ENCODE results near the gene RNF2. TPM values are rescaled to one million over a fixed set of nuclear protein-coding genes. Genes with fewer than 3 reads are reported as not detected.
A peak's percentile ranks its signal among the peaks of the same experiment; 100 is the strongest.

RNF2 gene
- total and polyA plus RNA-seq, 2 of the 13 experiments (the other 11 are each of a cell fraction or from before 2014, with no cell fraction given): 19.3 to 21.7 TPM

DNA sequence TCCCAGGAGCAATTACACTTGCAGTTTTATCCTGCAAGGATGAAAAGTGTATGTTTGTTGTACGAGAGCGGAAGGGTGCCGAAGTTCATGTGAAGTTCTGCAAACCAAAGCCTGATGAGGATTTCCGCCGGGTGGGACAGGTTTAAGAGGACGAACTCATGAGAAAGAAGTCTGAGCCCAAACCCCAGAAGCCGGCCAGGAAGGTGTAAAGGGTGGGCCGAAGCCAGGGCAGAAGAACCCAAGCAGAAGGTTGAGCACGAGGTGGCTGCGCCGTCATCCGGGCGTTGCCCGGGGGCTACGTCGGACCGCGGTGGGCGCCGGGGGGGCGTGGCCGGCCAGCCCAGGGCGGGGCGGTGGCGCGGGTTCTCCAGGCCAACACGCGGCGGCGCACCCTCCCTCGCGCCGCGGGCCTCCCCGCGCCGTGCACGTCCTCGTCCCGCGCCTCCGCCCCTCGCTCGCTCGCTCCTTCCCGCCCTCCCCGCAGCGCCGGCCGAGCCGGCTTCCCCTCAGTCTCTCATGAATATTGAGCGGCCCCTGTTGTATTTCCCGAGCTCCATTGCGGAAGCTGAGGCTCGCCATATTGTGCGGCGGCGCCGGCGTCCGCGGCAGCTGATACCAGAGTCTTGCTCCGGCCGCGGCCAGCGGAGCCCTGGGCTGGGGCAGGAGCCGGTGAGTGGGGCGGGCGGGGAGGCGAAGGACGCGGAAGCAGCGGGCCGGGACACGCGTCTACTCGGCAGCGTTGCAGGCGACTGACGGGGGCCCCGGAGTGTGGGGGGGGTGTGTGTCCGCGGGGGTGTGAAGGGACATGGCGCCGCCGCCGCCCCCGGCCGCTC is at the start of gene RNF2 (continued):
- TF ChIP-seq, protein P1, sequence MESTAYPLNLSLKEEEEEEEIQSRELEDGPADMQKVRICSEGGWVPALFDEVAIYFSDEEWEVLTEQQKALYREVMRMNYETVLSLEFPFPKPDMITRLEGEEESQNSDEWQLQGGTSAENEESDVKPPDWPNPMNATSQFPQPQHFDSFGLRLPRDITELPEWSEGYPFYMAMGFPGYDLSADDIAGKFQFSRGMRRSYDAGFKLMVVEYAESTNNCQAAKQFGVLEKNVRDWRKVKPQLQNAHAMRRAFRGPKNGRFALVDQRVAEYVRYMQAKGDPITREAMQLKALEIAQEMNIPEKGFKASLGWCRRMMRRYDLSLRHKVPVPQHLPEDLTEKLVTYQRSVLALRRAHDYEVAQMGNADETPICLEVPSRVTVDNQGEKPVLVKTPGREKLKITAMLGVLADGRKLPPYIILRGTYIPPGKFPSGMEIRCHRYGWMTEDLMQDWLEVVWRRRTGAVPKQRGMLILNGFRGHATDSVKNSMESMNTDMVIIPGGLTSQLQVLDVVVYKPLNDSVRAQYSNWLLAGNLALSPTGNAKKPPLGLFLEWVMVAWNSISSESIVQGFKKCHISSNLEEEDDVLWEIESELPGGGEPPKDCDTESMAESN (CRISPR knock-in tag; conservative IDR thresholded peaks at IDR 0.05): no peak; the same call in 1 of the 2 replicates
- TF ChIP-seq ONECUT2 (CRISPR knock-in tag; IDR thresholded peaks at IDR 0.05): no peak
- TF ChIP-seq, protein P2, sequence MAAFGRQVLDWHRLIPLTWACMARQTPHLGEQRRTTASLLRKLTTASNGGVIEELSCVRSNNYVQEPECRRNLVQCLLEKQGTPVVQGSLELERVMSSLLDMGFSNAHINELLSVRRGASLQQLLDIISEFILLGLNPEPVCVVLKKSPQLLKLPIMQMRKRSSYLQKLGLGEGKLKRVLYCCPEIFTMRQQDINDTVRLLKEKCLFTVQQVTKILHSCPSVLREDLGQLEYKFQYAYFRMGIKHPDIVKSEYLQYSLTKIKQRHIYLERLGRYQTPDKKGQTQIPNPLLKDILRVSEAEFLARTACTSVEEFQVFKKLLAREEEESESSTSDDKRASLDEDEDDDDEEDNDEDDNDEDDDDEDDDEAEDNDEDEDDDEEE (CRISPR knock-in tag; IDR thresholded peaks at IDR 0.05): no peak; the same call in 1 of the 2 replicates
- TF ChIP-seq, protein P3, sequence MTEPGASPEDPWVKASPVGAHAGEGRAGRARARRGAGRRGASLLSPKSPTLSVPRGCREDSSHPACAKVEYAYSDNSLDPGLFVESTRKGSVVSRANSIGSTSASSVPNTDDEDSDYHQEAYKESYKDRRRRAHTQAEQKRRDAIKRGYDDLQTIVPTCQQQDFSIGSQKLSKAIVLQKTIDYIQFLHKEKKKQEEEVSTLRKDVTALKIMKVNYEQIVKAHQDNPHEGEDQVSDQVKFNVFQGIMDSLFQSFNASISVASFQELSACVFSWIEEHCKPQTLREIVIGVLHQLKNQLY (CRISPR knock-in tag; IDR thresholded peaks at IDR 0.05): no peak
- no peak for TF ChIP-seq ISX (CRISPR knock-in tag; conservative IDR thresholded peaks at IDR 0.05)
- no peak for TF ChIP-seq CENPT (CRISPR knock-in tag; IDR thresholded peaks at IDR 0.05; ENCODE audit: low read depth)
- TF ChIP-seq MIER3 (CRISPR knock-in tag; IDR thresholded peaks at IDR 0.05; ENCODE audit: borderline replicate concordance): peak; percentile 19; the same call in 1 of the 2 replicates
- TF ChIP-seq, protein P4, sequence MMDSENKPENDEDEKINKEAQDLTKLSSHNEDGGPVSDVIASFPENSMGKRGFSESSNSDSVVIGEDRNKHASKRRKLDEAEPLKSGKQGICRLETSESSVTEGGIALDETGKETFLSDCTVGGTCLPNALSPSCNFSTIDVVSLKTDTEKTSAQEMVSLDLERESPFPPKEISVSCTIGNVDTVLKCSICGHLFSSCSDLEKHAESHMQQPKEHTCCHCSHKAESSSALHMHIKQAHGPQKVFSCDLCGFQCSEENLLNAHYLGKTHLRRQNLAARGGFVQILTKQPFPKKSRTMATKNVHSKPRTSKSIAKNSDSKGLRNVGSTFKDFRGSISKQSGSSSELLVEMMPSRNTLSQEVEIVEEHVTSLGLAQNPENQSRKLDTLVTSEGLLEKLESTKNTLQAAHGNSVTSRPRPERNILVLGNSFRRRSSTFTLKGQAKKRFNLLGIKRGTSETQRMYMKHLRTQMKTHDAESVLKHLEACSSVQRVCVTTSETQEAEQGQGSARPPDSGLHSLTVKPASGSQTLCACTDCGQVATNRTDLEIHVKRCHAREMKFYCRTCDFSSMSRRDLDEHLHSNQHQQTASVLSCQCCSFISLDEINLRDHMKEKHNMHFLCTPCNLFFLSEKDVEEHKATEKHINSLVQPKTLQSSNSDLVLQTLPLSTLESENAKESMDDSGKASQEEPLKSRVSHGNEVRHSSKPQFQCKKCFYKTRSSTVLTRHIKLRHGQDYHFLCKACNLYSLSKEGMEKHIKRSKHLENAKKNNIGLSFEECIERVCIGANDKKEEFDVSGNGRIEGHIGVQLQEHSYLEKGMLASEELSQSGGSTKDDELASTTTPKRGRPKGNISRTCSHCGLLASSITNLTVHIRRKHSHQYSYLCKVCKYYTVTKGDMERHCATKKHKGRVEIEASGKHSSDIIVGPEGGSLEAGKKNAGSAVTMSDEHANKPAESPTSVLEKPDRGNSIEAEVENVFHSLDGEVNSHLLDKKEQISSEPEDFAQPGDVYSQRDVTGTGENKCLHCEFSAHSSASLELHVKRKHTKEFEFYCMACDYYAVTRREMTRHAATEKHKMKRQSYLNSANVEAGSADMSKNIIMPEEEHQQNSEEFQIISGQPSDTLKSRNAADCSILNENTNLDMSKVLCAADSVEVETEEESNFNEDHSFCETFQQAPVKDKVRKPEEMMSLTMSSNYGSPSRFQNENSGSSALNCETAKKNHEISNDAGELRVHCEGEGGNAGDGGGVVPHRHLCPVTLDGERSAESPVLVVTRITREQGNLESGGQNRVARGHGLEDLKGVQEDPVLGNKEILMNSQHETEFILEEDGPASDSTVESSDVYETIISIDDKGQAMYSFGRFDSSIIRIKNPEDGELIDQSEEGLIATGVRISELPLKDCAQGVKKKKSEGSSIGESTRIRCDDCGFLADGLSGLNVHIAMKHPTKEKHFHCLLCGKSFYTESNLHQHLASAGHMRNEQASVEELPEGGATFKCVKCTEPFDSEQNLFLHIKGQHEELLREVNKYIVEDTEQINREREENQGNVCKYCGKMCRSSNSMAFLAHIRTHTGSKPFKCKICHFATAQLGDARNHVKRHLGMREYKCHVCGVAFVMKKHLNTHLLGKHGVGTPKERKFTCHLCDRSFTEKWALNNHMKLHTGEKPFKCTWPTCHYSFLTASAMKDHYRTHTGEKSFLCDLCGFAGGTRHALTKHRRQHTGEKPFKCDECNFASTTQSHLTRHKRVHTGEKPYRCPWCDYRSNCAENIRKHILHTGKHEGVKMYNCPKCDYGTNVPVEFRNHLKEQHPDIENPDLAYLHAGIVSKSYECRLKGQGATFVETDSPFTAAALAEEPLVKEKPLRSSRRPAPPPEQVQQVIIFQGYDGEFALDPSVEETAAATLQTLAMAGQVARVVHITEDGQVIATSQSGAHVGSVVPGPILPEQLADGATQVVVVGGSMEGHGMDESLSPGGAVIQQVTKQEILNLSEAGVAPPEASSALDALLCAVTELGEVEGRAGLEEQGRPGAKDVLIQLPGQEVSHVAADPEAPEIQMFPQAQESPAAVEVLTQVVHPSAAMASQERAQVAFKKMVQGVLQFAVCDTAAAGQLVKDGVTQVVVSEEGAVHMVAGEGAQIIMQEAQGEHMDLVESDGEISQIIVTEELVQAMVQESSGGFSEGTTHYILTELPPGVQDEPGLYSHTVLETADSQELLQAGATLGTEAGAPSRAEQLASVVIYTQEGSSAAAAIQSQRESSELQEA (CRISPR knock-in tag; IDR thresholded peaks at IDR 0.05; ENCODE audit: not compliant biosample characterization): no peak
- TF ChIP-seq, protein P5, sequence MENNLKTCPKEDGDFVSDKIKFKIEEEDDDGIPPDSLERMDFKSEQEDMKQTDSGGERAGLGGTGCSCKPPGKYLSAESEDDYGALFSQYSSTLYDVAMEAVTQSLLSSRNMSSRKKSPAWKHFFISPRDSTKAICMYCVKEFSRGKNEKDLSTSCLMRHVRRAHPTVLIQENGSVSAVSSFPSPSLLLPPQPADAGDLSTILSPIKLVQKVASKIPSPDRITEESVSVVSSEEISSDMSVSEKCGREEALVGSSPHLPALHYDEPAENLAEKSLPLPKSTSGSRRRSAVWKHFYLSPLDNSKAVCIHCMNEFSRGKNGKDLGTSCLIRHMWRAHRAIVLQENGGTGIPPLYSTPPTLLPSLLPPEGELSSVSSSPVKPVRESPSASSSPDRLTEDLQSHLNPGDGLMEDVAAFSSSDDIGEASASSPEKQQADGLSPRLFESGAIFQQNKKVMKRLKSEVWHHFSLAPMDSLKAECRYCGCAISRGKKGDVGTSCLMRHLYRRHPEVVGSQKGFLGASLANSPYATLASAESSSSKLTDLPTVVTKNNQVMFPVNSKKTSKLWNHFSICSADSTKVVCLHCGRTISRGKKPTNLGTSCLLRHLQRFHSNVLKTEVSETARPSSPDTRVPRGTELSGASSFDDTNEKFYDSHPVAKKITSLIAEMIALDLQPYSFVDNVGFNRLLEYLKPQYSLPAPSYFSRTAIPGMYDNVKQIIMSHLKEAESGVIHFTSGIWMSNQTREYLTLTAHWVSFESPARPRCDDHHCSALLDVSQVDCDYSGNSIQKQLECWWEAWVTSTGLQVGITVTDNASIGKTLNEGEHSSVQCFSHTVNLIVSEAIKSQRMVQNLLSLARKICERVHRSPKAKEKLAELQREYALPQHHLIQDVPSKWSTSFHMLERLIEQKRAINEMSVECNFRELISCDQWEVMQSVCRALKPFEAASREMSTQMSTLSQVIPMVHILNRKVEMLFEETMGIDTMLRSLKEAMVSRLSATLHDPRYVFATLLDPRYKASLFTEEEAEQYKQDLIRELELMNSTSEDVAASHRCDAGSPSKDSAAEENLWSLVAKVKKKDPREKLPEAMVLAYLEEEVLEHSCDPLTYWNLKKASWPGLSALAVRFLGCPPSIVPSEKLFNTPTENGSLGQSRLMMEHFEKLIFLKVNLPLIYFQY (CRISPR knock-in tag; IDR thresholded peaks at IDR 0.05; ENCODE audit: borderline replicate concordance): 0 out of 2 replicates have a peak, but pooled peaks have one; percentile 26
- TF ChIP-seq, protein P6, sequence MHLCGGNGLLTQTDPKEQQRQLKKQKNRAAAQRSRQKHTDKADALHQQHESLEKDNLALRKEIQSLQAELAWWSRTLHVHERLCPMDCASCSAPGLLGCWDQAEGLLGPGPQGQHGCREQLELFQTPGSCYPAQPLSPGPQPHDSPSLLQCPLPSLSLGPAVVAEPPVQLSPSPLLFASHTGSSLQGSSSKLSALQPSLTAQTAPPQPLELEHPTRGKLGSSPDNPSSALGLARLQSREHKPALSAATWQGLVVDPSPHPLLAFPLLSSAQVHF (CRISPR knock-in tag; IDR thresholded peaks at IDR 0.05): no peak; the same call in 1 of the 2 replicates

Measured in HepG2 (cell line).